RKO (cell line): ENCODE data around the gene ERI3.

Experiments used
- DNase-seq: peaks from one replicate; pipeline ENCODE4 v3.0.0-alpha.2; 2016; ENCODE audit warnings: low spot score

Gene ERI3, protein sequence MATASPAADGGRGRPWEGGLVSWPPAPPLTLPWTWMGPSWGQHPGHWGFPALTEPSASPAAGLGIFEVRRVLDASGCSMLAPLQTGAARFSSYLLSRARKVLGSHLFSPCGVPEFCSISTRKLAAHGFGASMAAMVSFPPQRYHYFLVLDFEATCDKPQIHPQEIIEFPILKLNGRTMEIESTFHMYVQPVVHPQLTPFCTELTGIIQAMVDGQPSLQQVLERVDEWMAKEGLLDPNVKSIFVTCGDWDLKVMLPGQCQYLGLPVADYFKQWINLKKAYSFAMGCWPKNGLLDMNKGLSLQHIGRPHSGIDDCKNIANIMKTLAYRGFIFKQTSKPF

DNA sequence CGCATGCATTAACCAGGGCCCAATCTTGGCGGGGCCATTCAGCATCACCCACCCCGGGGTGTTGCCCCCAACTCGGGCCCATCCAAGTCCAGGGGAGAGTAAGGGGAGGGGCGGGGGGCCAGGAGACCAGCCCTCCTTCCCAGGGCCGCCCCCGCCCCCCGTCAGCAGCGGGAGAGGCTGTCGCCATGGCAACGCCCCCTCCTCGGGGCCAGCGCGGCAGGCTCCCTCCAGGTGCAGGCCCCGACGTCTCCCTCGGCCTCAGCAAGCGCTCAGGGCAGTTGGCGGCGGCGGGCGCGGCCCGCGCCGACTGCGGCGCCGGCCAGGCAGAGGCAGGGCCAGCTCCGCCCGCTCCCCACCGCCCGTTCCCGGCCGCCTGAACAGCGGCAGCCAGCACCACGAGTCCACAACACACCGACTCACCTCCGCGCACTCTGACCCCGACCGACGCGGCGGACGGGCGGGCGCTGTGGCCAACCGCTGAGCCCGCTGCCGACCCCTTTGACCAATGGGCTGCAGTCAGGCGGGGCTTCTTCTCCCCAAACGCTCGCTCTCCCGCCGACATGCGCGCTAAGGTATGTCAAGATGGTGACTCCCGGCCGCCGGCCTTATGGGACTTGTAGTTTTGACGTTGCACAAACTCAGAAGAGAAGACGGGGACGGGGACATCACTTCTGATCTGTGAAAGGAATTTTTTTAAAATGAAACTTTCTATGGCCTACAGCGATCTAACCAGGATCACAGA, at the start of gene ERI3:
Gene ERI3, minus strand, starts transcription at position 418 of the 742 bp plus-strand sequence. Its CDS starts 231 bp downstream, at position 187.
- peak; percentile 98 for DNase-seq

DNA sequence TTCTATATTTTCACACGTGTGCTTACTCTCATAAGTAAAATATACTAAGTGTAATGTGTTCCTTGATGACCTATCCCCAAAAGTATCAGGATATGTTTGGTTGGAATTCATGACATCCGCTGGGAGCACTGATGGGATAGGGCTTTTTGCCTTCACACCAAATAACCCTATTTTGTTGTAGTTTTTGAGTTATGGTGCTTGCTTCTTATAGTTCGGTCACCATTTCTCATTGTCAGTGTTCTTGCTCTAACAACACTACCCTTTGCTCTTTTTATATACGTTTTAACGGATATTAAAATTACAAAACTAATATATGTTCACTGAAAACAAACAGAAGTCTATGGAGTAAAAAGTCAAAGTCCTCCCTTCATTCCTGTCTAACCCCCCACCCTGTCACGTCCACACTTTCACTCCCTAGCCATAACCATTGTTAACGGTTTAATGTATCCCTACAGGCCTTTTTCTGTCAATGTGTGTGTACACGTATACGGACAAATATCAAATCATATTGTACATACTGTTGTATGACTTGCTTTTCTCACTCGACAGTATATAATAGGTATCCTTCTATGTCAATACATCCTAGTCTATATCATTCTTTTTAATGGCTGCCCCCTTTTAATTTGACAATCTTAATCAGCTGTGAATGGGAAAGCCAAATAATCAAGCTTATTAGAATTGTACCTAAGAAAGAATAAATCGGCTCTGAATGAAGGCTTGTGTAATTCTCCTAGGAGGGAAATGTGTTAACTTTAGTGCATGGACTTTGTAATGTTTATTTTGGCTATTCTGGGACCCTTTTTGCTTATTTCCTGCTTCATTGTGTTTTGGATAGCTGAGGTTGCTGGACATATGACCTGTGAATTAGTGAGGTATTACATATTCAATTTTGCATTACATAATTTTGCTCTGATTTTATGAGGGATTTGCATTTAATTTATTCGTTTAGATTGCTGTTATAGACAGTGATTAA, 46.5 kb upstream of the ERI3 start:
- no peak for DNase-seq

GRCh38 chr1:44390277-44390676, 35.2 kb upstream of the ERI3 start:
- DNase-seq = no peak

GRCh38 chr1:44389437-44389836, 34.4 kb upstream of the ERI3 start:
- DNase-seq = no peak

DNA sequence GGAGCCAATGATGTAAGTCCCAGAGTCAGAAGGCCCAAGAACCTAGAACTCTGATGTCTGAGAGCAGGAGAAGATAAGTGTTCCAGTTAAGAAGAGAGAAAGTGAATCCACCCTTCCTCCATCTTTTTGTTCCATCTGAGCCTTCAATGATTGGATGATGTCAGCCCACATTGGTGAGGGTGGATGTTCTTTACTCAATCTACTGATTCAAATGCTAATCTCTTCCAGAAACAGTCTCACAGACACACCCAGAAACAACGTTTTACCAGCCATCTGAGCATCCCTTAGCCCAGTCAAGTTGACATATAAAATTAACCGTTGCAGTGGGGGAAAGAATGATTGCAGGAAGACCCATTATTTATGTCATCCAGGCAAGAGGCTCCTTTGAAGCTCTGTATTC, 33.5 kb upstream of the ERI3 start:
- DNase-seq = no peak

GRCh38 chr1:44380666-44381177, 25.7 kb upstream of the ERI3 start:
- DNase-seq = no peak

- DNase-seq = peak; percentile 37
Measured at GRCh38 chr1:44377925-44378784, 23.1 kb upstream of the ERI3 start.

DNA sequence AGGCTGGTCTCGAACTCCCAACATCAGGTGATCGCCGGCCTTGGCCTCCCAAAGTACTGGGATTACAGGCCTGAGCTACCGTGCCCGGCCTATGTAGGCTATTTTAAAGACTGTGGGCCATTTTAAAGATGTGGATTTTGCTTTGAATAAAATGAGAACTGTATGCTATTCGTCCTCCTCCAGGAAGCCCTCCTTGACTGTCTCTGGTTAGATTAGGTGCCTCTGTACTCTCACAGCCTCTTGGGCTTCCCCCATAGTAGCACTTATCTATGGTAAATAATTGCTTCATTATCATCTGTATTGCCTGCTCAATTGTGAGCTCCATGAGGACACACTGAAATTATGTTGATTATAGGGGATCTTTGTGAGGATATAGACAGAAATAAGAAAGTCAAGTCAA, 20.5 kb upstream of the ERI3 start:
- no peak for DNase-seq

DNA sequence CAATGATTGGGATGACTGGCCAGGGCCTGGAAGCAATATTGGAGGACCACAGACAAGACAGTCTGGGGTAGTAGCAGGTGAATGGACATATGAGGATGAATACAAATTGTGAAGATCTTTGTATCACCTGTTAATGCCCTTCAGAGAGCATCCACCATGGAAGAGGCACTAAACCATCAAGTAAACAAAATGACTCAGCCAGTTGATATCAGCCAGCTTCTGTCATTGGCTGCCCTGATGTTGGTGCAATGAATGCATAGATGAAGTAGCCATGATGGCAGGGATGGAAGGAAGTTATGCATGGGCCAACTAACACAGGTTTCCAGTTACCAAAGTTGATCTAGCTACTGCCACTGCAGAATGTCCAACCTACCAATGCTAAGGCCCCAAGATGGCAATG, 16.1 kb upstream of the ERI3 start:
- DNase-seq = no peak

DNA sequence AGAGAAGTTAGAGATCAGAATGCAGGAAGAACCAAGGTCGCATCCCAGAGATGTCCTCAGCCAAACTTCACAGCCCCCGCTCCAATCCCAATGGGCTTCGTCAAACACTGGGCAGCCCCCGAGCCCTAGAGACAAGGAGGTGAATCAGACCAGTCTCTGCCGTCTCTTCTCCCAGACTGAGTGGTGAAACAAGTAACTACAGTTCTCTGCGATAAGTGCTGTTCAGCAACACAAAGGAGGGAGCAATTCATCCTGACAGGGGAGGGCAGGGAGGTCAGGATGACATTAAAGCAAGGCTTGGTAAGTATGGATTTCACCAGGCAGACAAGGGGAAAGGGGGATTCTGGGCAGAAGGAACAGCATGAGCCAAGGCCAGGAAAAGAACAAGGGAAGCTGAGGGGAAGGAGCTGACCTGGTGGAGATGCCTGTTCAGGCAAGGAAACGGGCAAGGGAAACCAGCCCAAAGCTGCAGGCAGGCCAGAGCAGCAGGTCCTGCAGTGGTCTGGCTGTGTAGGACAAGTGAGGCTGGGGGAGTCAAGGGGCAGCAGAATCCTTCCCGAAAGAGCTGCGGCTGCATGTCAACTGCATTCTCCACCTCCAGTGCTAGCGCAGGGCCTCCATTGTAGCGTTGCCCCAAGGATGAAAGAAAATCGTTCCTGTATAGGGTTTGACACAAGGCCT, 13.6 kb upstream of the ERI3 start:
- DNase-seq = no peak

DNA sequence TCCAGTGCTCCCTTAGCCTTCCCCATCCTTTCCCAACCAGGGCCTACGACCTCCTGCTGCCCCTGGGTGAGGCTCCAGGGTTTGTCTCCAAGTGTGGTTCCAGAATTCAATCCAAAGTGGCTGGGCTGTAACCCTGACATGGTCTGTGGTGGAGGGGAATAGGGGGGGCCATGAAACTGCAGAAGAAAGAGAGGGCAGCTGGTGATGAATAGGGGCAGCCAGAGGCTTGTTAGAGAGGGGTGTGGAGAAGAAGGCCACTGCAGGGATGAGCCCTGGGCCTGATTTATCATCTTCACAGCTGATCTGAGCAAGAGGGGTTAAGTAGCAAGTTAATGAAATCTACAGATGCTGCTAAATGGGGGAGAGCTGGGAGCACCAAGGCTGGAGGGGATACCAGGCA, 12.9 kb upstream of the ERI3 start:
- DNase-seq = no peak

DNA sequence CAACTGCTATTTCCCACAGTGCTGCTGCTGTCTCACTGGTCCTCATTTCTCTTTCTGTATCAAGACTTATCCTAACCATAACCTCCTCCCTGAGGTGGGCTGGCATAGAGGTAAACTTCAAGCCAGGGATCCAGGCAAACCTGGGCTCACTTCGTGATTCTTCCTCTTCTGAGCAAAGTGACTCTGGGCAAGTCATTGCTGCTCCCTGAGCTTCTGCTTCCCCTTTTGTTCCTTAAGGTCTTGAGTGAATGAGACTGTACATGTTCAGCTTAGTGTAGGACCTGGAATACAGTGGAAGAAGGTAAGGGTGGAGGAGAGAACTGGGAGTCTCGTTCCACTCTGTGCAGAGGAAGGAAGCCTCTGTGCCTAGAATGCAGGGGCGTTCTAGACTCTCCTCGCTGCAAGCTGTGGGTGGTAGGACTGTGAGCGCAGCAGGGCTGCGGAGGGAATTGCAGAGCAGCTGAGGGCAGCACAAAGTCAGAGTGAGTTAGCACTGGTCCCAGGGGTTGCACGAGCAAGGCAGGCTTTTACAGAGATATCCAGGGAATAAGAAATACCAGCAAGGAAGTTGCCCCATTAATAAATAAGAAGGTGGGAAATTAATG, 11.4 kb upstream of the ERI3 start:
- DNase-seq = no peak

GRCh38 chr1:44361478-44361877, 6.4 kb upstream of the ERI3 start:
- DNase-seq = no peak

GRCh38 chr1:44359234-44359935, 4.3 kb upstream of the ERI3 start:
- no peak for DNase-seq

DNA sequence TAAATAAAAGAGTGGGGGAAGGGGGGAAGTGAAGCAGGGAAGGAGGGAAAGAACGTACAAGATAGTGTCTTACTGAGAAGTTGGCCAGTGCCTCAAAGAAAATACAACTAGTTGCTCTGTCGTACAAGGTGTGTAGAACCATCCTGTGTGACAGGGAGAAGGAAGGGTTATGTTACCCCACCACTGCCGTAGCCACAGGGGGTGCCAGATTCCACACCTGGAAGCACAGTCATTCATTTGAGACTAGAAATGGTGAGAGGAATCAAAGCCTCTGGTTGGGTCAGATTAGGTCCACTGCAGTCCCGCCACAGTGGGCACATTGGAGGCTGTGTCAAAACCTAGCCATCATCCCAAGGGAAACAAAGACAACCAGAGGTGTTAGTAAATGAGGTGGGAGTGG, 2.7 kb upstream of the ERI3 start:
- no peak for DNase-seq

- no peak for DNase-seq
Measured at GRCh38 chr1:44355582-44356305, 687 bp upstream of the ERI3 start.

DNA sequence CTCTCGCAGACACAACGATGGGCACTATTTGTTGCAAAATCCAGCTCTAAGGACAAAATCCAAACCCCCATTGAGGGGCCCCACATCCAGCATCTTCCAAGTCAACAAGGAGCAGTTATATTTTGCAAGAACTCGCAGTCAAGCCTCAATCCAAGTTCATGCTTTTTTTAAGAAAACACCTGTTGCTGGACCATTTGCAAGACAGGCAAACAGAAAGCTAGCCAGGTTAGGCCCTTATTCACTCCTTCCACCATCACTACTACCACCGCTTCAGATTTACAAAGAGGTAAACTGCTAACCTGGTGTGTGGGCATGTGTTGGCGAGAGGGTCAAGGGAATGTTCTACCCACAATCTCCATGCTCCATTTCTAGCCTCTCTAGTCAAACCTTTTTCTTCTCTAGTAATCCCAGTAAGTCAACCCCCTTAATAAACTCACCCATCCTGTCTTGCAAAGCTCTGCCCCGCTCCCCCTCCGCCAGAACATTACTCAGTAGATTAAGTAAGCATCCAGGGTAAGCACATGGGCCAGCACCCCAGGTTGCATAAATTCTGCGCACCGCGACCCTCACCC, 703 bp downstream of the ERI3 start:
- peak; percentile 47 for DNase-seq

DNA sequence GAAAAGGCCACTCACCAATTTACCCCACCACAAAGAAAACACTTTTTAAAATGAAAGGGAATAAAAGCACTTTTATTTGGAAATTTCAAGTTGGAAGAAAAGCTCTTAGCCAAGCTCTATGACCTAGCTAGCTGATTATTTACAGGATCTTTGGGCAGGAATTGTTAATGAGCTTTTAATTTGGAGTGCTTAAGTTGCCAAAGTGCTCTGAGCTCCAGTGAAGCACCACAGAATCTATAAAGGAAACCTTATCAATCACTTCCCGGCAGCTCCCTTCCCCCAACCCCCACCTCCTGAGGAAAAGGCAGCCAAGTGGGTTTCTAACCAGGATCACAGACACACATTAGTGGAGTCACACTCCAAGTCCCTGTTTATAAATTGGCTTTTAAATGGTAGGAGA, 1.5 kb downstream of the ERI3 start:
- DNase-seq = no peak

DNA sequence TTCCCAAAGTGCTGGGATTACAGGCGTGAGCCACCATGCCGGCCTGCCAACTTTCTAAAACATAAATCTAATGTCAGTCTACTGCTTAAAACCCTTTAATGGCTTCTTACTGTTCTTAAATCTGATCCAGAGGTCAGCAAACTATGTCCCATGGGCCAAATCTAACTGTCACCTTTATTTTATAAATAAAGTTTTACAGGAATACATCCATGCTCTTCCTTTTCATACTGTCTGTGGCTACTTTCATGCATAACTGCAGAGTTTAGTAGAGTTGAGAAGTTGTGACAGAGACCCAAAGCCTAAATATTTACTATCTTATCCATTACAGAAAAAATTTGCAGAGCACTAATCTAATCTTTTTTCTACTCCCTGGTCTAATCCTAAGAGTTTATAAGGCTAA, 3.8 kb downstream of the ERI3 start:
- no peak for DNase-seq
